OCI-LY3 (cell line): ENCODE data around the gene PKHD1.

Experiments used
- H2AFZ ChIP-seq: fragments of 200-600, 300-600 bp; shearing (Covaris generic); 2 replicates; pipeline ENCODE4 v1.6.0; 2014; ENCODE audit warnings: antibody characterized with exemption, low read depth, low read length
- H3K27ac ChIP-seq: fragments of 200-600, 300-600 bp; sonication (generic); 2 replicates; pipeline ENCODE4 v1.5.1; 2014; ENCODE audit warnings: mild to moderate bottlenecking, low read length, moderate library complexity, mixed read lengths
- H3K27me3 ChIP-seq: fragments of 200-600, 300-600 bp; sonication (generic); 2 replicates; pipeline ENCODE4 v1.6.1; 2014; ENCODE audit warnings: low read depth, low read length, mixed read lengths
- H3K36me3 ChIP-seq: fragments of 200-600, 300-600 bp; sonication (generic); replicated peaks from 2 replicates; pipeline ENCODE3; 2014; ENCODE audit warnings: low read depth, low read length, mixed read lengths
- H3K4me1 ChIP-seq: fragments of 300-600, 200-600 bp; sonication (generic); 2 replicates; pipeline ENCODE4 v1.6.1; 2014; ENCODE audit warnings: low read length, mixed read lengths
- H3K4me2 ChIP-seq: fragments of 200-600, 300-600 bp; sonication (generic); 2 replicates; pipeline ENCODE4 v1.6.1; 2014; ENCODE audit warnings: low read length, mixed read lengths
- H3K4me3 ChIP-seq: fragments of 300-600, 200-600 bp; sonication (generic); 2 replicates; pipeline ENCODE4 v1.5.1; 2014; ENCODE audit warnings: antibody characterized with exemption, mild to moderate bottlenecking, low read length, moderate library complexity
- H3K79me2 ChIP-seq: fragments of 300-600, 200-600 bp; shearing (Covaris generic); 2 replicates; pipeline ENCODE4 v1.6.1; 2014; ENCODE audit warnings: mild to moderate bottlenecking, low read length, mixed read lengths
- H3K9ac ChIP-seq: fragments of 300-600, 200-600 bp; shearing (Covaris generic); 2 replicates; pipeline ENCODE4 v1.6.0; 2014; ENCODE audit warnings: mild to moderate bottlenecking, low read length, moderate library complexity
- H3K9me3 ChIP-seq: fragments of 200-600, 300-600 bp; shearing (Covaris generic); 2 replicates; pipeline ENCODE4 v1.6.1; 2014; ENCODE audit warnings: low read length, mixed read lengths; ENCODE audit not compliant: insufficient read depth
- H4K20me1 ChIP-seq: fragments of 200-600, 300-600 bp; sonication (generic); 2 replicates; pipeline ENCODE4 v1.6.1; 2016; ENCODE audit warnings: low read length, mixed read lengths; ENCODE audit not compliant: insufficient read depth
- CTCF ChIP-seq: fragments of 200-600, 300-600 bp; sonication (generic); IDR thresholded peaks from 2 replicates; pipeline ENCODE4 v1.5.1; 2014; ENCODE audit warnings: antibody characterized with exemption, low read length, low read depth
- EZH2phosphoT487 ChIP-seq: fragments of 200-600 bp; shearing (Covaris generic); IDR thresholded peaks from 2 replicates; pipeline ENCODE4 v1.6.1; 2018; ENCODE audit warnings: antibody characterized with exemption, mixed run types, low read depth

Gene PKHD1

GRCh38 chr6:51568771-51569170 is 518.6 kb downstream of the PKHD1 start:
- TF ChIP-seq CTCF, result no peak
- no peak for TF ChIP-seq EZH2phosphoT487
- no peaks in the 10 kb centered on the region for H3K27me3 ChIP-seq
- no peak overlapping the region for H3K27ac ChIP-seq
- H3K4me1 ChIP-seq, result no peaks in the 10 kb centered on the region
- no peak overlapping the region for H3K4me2 ChIP-seq
- no peaks in the 10 kb centered on the region for H3K79me2 ChIP-seq
- no peaks in the 10 kb centered on the region for H4K20me1 ChIP-seq
- no peaks in the 10 kb centered on the region for H3K9me3 ChIP-seq
- no peak overlapping the region for H3K4me3 ChIP-seq
- no peak overlapping the region for H3K9ac ChIP-seq
- no peaks in the 10 kb centered on the region for H3K36me3 ChIP-seq
- no peak overlapping the region for H2AFZ ChIP-seq

DNA sequence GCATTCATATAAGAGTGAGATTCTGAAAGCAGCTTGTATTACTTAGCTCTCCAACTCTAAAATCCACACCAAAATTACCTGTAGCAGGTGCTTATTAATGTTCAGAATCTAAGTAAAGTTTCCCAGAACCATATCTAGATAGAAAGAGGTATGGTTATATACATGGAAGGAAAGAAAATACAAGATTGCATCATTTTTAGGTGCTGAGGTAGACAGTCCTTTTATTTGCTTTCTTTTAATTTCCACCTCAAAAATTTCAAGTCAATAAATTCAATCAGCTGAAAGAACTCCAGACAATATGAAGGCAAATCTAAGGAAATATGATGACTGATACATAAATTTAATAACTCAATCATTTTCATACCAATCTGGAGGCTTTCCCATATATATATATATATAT is 521.9 kb downstream of the PKHD1 start:
- Histone ChIP-seq H3K36me3 (no peaks in the 10 kb centered on the region), H3K9ac (no peak overlapping the region), H2AFZ (no peak overlapping the region), H3K4me3 (no peak overlapping the region), H3K27me3 (no peaks in the 10 kb centered on the region), H3K79me2 (no peaks in the 10 kb centered on the region), H3K9me3 (no peaks in the 10 kb centered on the region), H3K4me1 (peaks cover 18% of the 10 kb centered on the region), H3K4me2 (no peak overlapping the region), H3K27ac (no peak overlapping the region), H4K20me1 (no peaks in the 10 kb centered on the region)
- TF ChIP-seq CTCF (no peak), EZH2phosphoT487 (no peak)
